ENCODE measurements around the gene MS4A4A. TPM values are rescaled to one million over a fixed set of nuclear protein-coding genes. Genes with fewer than 3 reads are reported as not detected.
A peak's percentile ranks its signal among the peaks of the same experiment; 100 is the strongest.

MS4A4A gene
- under 1 TPM; 0.39 to 0.99 TPM for total RNA-seq
- polyA plus RNA-seq, result not detected

- no peak within 1 kb of the TSS for H3K4me3 Mint-ChIP-seq
- H3K9me3 Mint-ChIP-seq, result no peaks in the 10 kb centered on the region
- H3K27ac Mint-ChIP-seq, result no peak within 1 kb of the TSS
- H3K4me1 Mint-ChIP-seq, result no peaks in the 10 kb centered on the region
- H3K27me3 Mint-ChIP-seq, result peaks cover 17 to 18% of the 10 kb centered on the region in 2 donors
- intact Hi-C loops (cut with micrococcal nuclease), result no loop called here
- Histone ChIP-seq H3K9me3 (ENCODE audit: control insufficient read depth in 1 of 2, low read length in 2 of 2) (no peaks in the 10 kb centered on the region), H3K36me3 (ENCODE audit: insufficient read depth, low read length) (no peaks in the 10 kb centered on the region), H3K27ac (ENCODE audit: low read depth, low read length) (no peak within 1 kb of the TSS), H3K4me1 (ENCODE audit: insufficient read depth, low read length) (no peaks in the 10 kb centered on the region), H3K4me3 (ENCODE audit: low read length in 2 of 2) (no peak within 1 kb of the TSS), H3K27me3 (ENCODE audit: insufficient read depth, low read length) (peaks cover 4% of the 10 kb centered on the region)
- no peaks in the 10 kb centered on the region for H3K36me3 Mint-ChIP-seq
- CTCF ChIA-PET (ENCODE audit: partially characterized antibody), result no interaction called here
- POLR2A ChIA-PET (ENCODE audit: partially characterized antibody), result no interaction called here
- no peak for DNase-seq
Observed at GRCh38 chr11:60280412-60280811, at the start of gene MS4A4A. Gene MS4A4A (plus strand): TSS chr11:60280666. CDS start chr11:60280676, 10 bp downstream.

- H3K36me3 Mint-ChIP-seq, result no peaks in the 10 kb centered on the region
- H3K9me3 ChIP-seq (ENCODE audit: control insufficient read depth in 1 of 2, low read length in 2 of 2), result no peaks in the 10 kb centered on the region
- no peaks in the 10 kb centered on the region for H3K36me3 ChIP-seq (ENCODE audit: insufficient read depth, low read length)
- H3K4me1 Mint-ChIP-seq, result no peaks in the 10 kb centered on the region
- no peak overlapping the region for H3K27ac ChIP-seq (ENCODE audit: low read depth, low read length)
- no peaks in the 10 kb centered on the region for H3K9me3 Mint-ChIP-seq
- intact Hi-C loops (cut with micrococcal nuclease), result no loop called here
- no peak overlapping the region for H3K4me3 ChIP-seq (ENCODE audit: low read length in 2 of 2)
- H3K4me1 ChIP-seq (ENCODE audit: insufficient read depth, low read length), result no peaks in the 10 kb centered on the region
- no peak overlapping the region for H3K27ac Mint-ChIP-seq
- H3K4me3 Mint-ChIP-seq, result no peak overlapping the region
- ChIA-PET CTCF (ENCODE audit: partially characterized antibody) (interaction anchor here (1.2 kb wide), 1 partner anchor 34 kb away, joined by 3 read pairs; no protein-coding TSS in a partner anchor), POLR2A (ENCODE audit: partially characterized antibody) (no interaction called here)
- no peak for DNase-seq
- H3K27me3 Mint-ChIP-seq, result peaks cover 0 to 2% of the 10 kb centered on the region in 2 donors
- H3K27me3 ChIP-seq (ENCODE audit: insufficient read depth, low read length), result no peaks in the 10 kb centered on the region
Observed at GRCh38 chr11:60230681-60231080, 49.8 kb upstream of the MS4A4A start.

- Mint-ChIP-seq H3K4me1 (no peaks in the 10 kb centered on the region), H3K4me3 (no peak overlapping the region), H3K27ac (no peak overlapping the region), H3K36me3 (no peaks in the 10 kb centered on the region), H3K27me3 (peaks cover 7 to 10% of the 10 kb centered on the region in 2 donors), H3K9me3 (no peaks in the 10 kb centered on the region)
- no peak for DNase-seq
- H3K27me3 ChIP-seq (ENCODE audit: insufficient read depth, low read length), result no peaks in the 10 kb centered on the region
- POLR2A ChIA-PET (ENCODE audit: partially characterized antibody), result no interaction called here
- intact Hi-C loops (cut with micrococcal nuclease), result no loop called here
- H3K27ac ChIP-seq (ENCODE audit: low read depth, low read length), result no peak overlapping the region
- H3K36me3 ChIP-seq (ENCODE audit: insufficient read depth, low read length), result no peaks in the 10 kb centered on the region
- H3K4me3 ChIP-seq (ENCODE audit: low read length in 2 of 2), result no peak overlapping the region
- no peaks in the 10 kb centered on the region for H3K9me3 ChIP-seq (ENCODE audit: control insufficient read depth in 1 of 2, low read length in 2 of 2)
- CTCF ChIA-PET (ENCODE audit: partially characterized antibody), result no interaction called here
- no peaks in the 10 kb centered on the region for H3K4me1 ChIP-seq (ENCODE audit: insufficient read depth, low read length)
Observed at GRCh38 chr11:60235321-60235720, 45.1 kb upstream of the MS4A4A start.

- H3K27ac Mint-ChIP-seq, result no peak overlapping the region
- Histone ChIP-seq H3K27ac (ENCODE audit: low read depth, low read length) (no peak overlapping the region), H3K9me3 (ENCODE audit: control insufficient read depth in 1 of 2, low read length in 2 of 2) (no peaks in the 10 kb centered on the region), H3K27me3 (ENCODE audit: insufficient read depth, low read length) (no peaks in the 10 kb centered on the region), H3K36me3 (ENCODE audit: insufficient read depth, low read length) (no peaks in the 10 kb centered on the region), H3K4me3 (ENCODE audit: low read length in 2 of 2) (no peak overlapping the region), H3K4me1 (ENCODE audit: insufficient read depth, low read length) (no peaks in the 10 kb centered on the region)
- peaks cover 18 to 22% of the 10 kb centered on the region in 2 donors for H3K27me3 Mint-ChIP-seq
- intact Hi-C loops (cut with micrococcal nuclease), result no loop called here
- no peaks in the 10 kb centered on the region for H3K4me1 Mint-ChIP-seq
- ChIA-PET CTCF (ENCODE audit: partially characterized antibody) (no interaction called here), POLR2A (ENCODE audit: partially characterized antibody) (no interaction called here)
- no peak for DNase-seq
- no peak overlapping the region for H3K4me3 Mint-ChIP-seq
- H3K9me3 Mint-ChIP-seq, result no peaks in the 10 kb centered on the region
- no peaks in the 10 kb centered on the region for H3K36me3 Mint-ChIP-seq
Observed at GRCh38 chr11:60240662-60241061, 39.8 kb upstream of the MS4A4A start.

GRCh38 chr11:60241786-60242185 lies 38.7 kb upstream of the MS4A4A start:
- Mint-ChIP-seq H3K4me3 (no peak overlapping the region), H3K4me1 (no peaks in the 10 kb centered on the region), H3K27me3 (peaks cover 20 to 23% of the 10 kb centered on the region in 2 donors), H3K36me3 (no peaks in the 10 kb centered on the region), H3K27ac (no peak overlapping the region), H3K9me3 (no peaks in the 10 kb centered on the region)
- Histone ChIP-seq H3K36me3 (ENCODE audit: insufficient read depth, low read length) (no peaks in the 10 kb centered on the region), H3K27me3 (ENCODE audit: insufficient read depth, low read length) (no peaks in the 10 kb centered on the region), H3K4me3 (ENCODE audit: low read length in 2 of 2) (no peak overlapping the region), H3K4me1 (ENCODE audit: insufficient read depth, low read length) (no peaks in the 10 kb centered on the region), H3K27ac (ENCODE audit: low read depth, low read length) (no peak overlapping the region), H3K9me3 (ENCODE audit: control insufficient read depth in 1 of 2, low read length in 2 of 2) (no peaks in the 10 kb centered on the region)
- ChIA-PET POLR2A (ENCODE audit: partially characterized antibody) (no interaction called here), CTCF (ENCODE audit: partially characterized antibody) (no interaction called here)
- intact Hi-C loops (cut with micrococcal nuclease), result no loop called here
- DNase-seq, result no peak

GRCh38 chr11:60242740-60243239 lies 37.7 kb upstream of the MS4A4A start, which contains the start of gene MS4A4E:
Gene MS4A4E (minus strand): TSS chr11:60243137. CDS start chr11:60230055, 13,082 bp downstream.
- Mint-ChIP-seq H3K27me3 (peaks cover 21 to 23% of the 10 kb centered on the region in 2 donors), H3K36me3 (no peaks in the 10 kb centered on the region), H3K4me1 (no peaks in the 10 kb centered on the region), H3K4me3 (no peak within 1 kb of the TSS), H3K27ac (no peak within 1 kb of the TSS), H3K9me3 (no peaks in the 10 kb centered on the region)
- Histone ChIP-seq H3K4me1 (ENCODE audit: insufficient read depth, low read length) (no peaks in the 10 kb centered on the region), H3K4me3 (ENCODE audit: low read length in 2 of 2) (no peak within 1 kb of the TSS), H3K9me3 (ENCODE audit: control insufficient read depth in 1 of 2, low read length in 2 of 2) (no peaks in the 10 kb centered on the region), H3K27ac (ENCODE audit: low read depth, low read length) (no peak within 1 kb of the TSS), H3K36me3 (ENCODE audit: insufficient read depth, low read length) (no peaks in the 10 kb centered on the region), H3K27me3 (ENCODE audit: insufficient read depth, low read length) (no peaks in the 10 kb centered on the region)
- ChIA-PET CTCF (ENCODE audit: partially characterized antibody) (no interaction called here), POLR2A (ENCODE audit: partially characterized antibody) (no interaction called here)
- DNase-seq, result no peak
- intact Hi-C loops (cut with micrococcal nuclease), result no loop called here

- no peaks in the 10 kb centered on the region for H3K9me3 ChIP-seq (ENCODE audit: control insufficient read depth in 1 of 2, low read length in 2 of 2)
- Mint-ChIP-seq H3K36me3 (no peaks in the 10 kb centered on the region), H3K9me3 (peaks cover 0 to 11% (median 5%) of the 10 kb centered on the region in 8 donors), H3K27ac (no peak overlapping the region), H3K4me1 (no peaks in the 10 kb centered on the region), H3K27me3 (peaks cover 14 to 20% of the 10 kb centered on the region in 2 donors), H3K4me3 (no peak overlapping the region)
- peak in 2 of 5 donors; percentile 6 to 19 for DNase-seq
- ChIA-PET POLR2A (ENCODE audit: partially characterized antibody) (no interaction called here), CTCF (ENCODE audit: partially characterized antibody) (interaction anchor here (0.6 to 2.1 kb wide), 8 partner anchors 10 to 498 kb away, joined by 3 to 15 read pairs (median 3); no protein-coding TSS in a partner anchor)
- H3K4me1 ChIP-seq (ENCODE audit: insufficient read depth, low read length), result no peaks in the 10 kb centered on the region
- no peaks in the 10 kb centered on the region for H3K27me3 ChIP-seq (ENCODE audit: insufficient read depth, low read length)
- intact Hi-C loops (cut with micrococcal nuclease), result no loop called here
- no peak overlapping the region for H3K4me3 ChIP-seq (ENCODE audit: low read length in 2 of 2)
- no peaks in the 10 kb centered on the region for H3K36me3 ChIP-seq (ENCODE audit: insufficient read depth, low read length)
- no peak overlapping the region for H3K27ac ChIP-seq (ENCODE audit: low read depth, low read length)
Observed at GRCh38 chr11:60251485-60252212, 28.8 kb upstream of the MS4A4A start.

All from CD4-positive, alpha-beta memory T cell (primary cell).